ENCODE results near the gene TOR2A. TPM values are rescaled to one million over a fixed set of nuclear protein-coding genes. Genes with fewer than 3 reads are reported as not detected.

TOR2A gene
- total RNA-seq, 1 donor from 2014 or later: not detected

GRCh38 chr9:127754099-127755060 is 19.3 kb upstream of the TOR2A start:
- Histone ChIP-seq H3K4me1 (peaks cover 0 to 4% of the 10 kb centered on the region in 2 donors), H3K27ac (no peak overlapping the region), H3K9me3 (no peaks in the 10 kb centered on the region), H3K27me3 (peaks cover 6% of the 10 kb centered on the region), H3K4me3 (peak overlapping the region in 1 of 2 donors; percentile 33), H3K36me3 (no peaks in the 10 kb centered on the region)
- no peak for TF ChIP-seq CTCF (IDR thresholded peaks at IDR 0.05)
- no peak for DNase-seq (ENCODE audit: low spot score in 2 of 2)
- intact Hi-C loops (cut with DNase I): no loop called here

GRCh38 chr9:127753622-127754021 is 18.5 kb upstream of the TOR2A start:
- Histone ChIP-seq H3K9me3 (no peaks in the 10 kb centered on the region), H3K36me3 (peaks cover 0 to 2% of the 10 kb centered on the region in 2 donors), H3K27me3 (peaks cover 6% of the 10 kb centered on the region), H3K27ac (no peak overlapping the region), H3K4me1 (peaks cover 0 to 4% of the 10 kb centered on the region in 2 donors), H3K4me3 (no peak overlapping the region)
- TF ChIP-seq CTCF (IDR thresholded peaks at IDR 0.05): no peak
- intact Hi-C loops (cut with DNase I): no loop called here
- DNase-seq (ENCODE audit: low spot score in 2 of 2): no peak

GRCh38 chr9:127753148-127753547 is 18.1 kb upstream of the TOR2A start:
- Histone ChIP-seq H3K36me3 (peaks cover 0 to 2% of the 10 kb centered on the region in 2 donors), H3K27ac (no peak overlapping the region), H3K4me3 (no peak overlapping the region), H3K9me3 (no peaks in the 10 kb centered on the region), H3K27me3 (peaks cover 6% of the 10 kb centered on the region), H3K4me1 (peaks cover 0 to 4% of the 10 kb centered on the region in 2 donors)
- DNase-seq (ENCODE audit: low spot score in 2 of 2): no peak
- intact Hi-C loops (cut with DNase I): no loop called here
- no peak for TF ChIP-seq CTCF (IDR thresholded peaks at IDR 0.05)

- H3K36me3 ChIP-seq: peaks cover 0 to 2% of the 10 kb centered on the region in 2 donors
These were observed 16.4 kb upstream of the TOR2A start for GRCh38 chr9:127751269-127752054.

More at GRCh38 chr9:127751269-127752054, 16.4 kb upstream of the TOR2A start:
- intact Hi-C loops (cut with DNase I): no loop called here
- Histone ChIP-seq H3K27ac (no peak overlapping the region), H3K4me3 (no peak overlapping the region), H3K4me1 (peaks cover 0 to 4% of the 10 kb centered on the region in 2 donors), H3K9me3 (no peaks in the 10 kb centered on the region), H3K27me3 (peaks cover 6% of the 10 kb centered on the region)
- DNase-seq (ENCODE audit: low spot score in 2 of 2): no peak
- no peak for TF ChIP-seq CTCF (IDR thresholded peaks at IDR 0.05)
